Right lung (tissue), 5 donors: ENCODE data around the gene TRERF1. TPM values are rescaled to one million over a fixed set of nuclear protein-coding genes. Genes with fewer than 3 reads are reported as not detected.
A peak's percentile ranks its signal among the peaks of the same experiment; 100 is the strongest.
"Not testable (repeated sequence)": the region's sequence is repeated elsewhere in the genome, so short reads cannot be mapped to it uniquely, and the experiment has no call there.

Experiments used
- DNase-seq, 2 donors: peaks; one replicate each; pipeline ENCODE4 v3.0.0-alpha.2; 2013
- polyA plus RNA-seq, 5 donors: library from polyadenylated mRNA; unstranded; fragments of 120-200 nt; gene quantifications; one replicate each; pipeline versions ENCODE4 v1.2.1 to v1.2.3, GENCODE V29; 2013; ENCODE audit warnings: inconsistent platforms in 1 of 5, low replicate concordance in 1 of 5; ENCODE audit not compliant: insufficient read length in 5 of 5, insufficient read depth in 1 of 5

The TRERF1 gene
- polyA plus RNA-seq, 5 donors: 19.2 to 21.0 (median 19.9) TPM

- DNase-seq: no peak
These were observed 226.7 kb downstream of the TRERF1 start for GRCh38 chr6:42225029-42225339.

DNA sequence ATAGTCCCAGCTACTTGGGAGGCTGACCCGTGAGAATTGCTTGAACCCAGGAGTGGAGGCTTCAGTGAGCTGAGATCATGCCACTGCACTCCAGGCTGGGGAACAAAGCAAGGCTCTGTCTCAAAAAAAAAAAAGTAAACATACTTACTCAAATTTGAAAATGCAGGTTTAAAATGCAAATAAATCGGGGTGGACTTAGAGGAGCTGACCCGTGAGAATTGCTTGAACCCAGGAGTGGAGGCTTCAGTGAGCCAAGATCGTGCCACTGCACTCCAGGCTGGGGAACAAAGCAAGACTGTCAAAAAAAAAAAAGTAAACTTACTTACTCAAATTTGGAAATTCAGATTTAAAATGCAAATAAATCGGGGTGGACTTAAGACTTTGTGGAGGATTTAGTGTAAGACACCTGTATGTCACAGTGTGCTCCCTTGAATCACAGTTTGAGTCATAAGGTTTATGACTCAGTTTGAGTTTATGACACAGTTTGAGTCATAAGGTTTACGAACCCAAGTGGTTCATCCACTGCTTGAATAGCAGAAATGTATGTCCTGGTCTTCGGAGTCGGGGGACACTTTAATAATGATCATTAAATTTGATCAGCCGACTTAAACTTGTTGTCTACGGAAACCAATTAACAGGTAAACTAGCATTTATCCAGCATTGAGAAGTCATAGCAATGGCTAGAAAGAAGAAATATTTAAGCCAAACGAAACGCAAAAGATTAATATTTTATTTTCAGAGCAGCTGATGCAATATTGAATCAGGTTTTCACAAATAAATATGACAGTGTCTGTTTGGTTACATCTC is 227.3 kb downstream of the TRERF1 start:
- DNase-seq: no peak

GRCh38 chr6:42222448-42222847 is 229.3 kb downstream of the TRERF1 start:
- no peak for DNase-seq

DNA sequence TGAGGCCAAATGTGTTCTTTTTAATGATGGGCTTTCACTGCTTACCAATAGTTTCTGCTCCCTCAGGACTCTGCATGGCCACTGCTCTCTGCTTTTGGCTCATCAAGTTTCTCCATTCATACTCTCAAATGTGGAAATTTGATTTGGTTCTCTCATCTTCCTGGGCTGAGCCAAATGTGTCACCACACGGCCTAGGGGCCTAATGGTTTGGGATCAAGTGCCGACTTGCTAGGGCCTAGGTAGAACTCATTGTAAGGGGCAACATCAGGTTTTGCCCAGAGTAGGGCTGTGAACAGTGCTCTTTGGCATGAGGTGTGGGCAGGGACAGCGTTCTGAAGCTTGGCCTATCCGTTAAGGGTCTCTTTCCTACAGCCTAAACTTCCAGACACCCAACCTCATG is 230.2 kb downstream of the TRERF1 start:
- no peak for DNase-seq

GRCh38 chr6:42220807-42221206 is 230.9 kb downstream of the TRERF1 start:
- DNase-seq: no peak

GRCh38 chr6:42217519-42218367 is 234.0 kb downstream of the TRERF1 start, which contains the start of gene MRPS10:
MRPS10 (minus strand) TSS chr6:42217861; CDS start chr6:42217849, 12 bp downstream.
- DNase-seq: peak; percentile 87 to 89

GRCh38 chr6:42217157-42217518 is 234.6 kb downstream of the TRERF1 start:
- DNase-seq: no peak

DNA sequence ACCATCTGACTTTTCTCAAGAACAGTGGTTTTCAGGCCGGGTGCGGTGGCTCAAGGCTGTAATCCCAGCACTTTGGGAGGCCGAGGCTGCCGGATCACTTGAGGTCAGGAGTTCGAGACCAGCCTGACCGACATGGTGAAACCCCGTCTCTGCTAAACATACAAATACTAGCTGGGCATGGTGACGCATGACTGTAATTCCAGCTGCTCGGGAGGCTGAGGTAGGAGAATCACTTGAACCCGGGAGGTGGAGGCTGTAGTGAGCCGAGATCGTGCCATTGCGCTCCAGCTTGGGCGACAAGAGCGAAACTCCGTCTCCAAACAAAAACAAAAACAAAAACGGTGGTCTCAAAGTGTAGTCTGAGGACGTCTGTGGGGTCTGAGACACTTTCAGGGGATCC is 235.2 kb downstream of the TRERF1 start:
- not testable (repeated sequence) for DNase-seq

GRCh38 chr6:42212442-42212841 is 239.3 kb downstream of the TRERF1 start:
- no peak for DNase-seq

DNA sequence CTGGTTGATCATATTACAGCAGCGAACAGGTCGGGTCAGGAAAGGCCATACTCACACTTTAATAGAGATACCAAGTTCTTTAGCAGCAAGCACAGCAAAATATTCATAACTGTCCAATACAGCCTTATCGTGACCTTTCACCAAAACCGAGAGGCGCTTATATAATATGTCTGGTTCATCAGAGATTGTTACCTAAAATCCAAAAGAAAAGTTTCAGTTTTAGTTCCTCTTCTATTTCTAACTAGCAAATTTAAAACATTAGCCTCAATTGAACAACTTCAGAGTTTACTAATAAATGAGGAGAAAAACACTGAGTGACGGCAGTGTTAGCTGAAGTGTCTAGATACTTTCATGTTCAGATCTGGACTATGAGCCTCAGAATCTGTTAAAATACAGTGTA is 240.0 kb downstream of the TRERF1 start:
- no peak for DNase-seq

DNA sequence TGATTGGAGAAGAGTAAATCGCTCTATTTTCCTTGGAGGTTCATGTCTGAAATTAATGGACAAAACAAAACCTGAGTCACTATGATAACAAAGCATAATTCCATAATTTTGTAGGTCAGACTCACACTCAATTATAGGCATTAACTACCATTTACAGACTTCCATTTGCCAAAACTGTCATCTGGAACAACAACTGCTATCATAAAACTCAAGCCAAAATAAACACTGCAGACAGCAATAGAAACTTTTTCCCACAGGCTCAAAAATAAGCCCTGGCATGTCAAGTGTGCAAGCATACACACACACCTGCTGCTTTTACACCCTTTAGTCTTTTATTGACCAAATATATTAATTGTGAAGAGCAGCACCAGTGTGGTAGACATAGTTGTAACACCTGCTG is 241.2 kb downstream of the TRERF1 start:
- no peak for DNase-seq

DNA sequence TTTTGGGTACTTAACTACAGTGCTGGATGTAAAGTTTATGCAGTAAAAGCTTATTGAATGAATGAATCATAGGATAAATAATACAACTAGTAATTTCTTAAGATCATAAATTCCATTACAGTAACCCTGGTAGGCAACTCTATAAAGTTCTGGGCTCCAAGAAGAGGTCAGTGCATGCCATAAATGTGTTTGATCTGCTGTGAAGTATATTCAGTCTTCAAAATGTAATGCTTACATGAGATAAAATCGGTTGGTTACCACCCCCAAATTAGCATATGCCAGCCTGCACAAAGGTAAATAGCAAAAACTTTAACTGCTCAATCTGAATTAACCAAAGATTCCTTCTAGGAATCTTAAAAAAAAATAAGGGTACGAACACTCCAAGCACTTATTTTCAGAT is 244.2 kb downstream of the TRERF1 start:
- not testable (repeated sequence) for DNase-seq

GRCh38 chr6:42204768-42205282 is 246.9 kb downstream of the TRERF1 start:
- DNase-seq: no peak

DNA sequence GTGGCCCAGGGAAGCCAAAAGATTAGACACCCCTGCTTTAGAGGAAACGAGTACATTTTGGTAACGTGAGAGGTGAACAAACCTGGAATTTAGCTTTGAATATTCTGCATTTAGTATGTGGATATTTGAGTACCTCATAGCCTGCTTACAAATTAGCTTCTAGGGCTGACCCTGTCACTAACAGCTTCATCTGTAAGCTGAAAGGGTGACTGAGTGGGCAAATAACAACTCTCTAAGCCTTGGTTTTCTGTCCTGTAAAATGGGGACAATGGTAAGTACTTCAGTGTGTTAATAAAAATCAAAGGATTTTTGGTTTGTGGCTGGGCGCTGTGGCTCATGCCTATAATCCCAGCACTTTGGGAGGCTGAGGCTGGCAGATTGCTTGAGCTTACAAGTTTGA is 248.5 kb downstream of the TRERF1 start:
- no peak for DNase-seq

DNA sequence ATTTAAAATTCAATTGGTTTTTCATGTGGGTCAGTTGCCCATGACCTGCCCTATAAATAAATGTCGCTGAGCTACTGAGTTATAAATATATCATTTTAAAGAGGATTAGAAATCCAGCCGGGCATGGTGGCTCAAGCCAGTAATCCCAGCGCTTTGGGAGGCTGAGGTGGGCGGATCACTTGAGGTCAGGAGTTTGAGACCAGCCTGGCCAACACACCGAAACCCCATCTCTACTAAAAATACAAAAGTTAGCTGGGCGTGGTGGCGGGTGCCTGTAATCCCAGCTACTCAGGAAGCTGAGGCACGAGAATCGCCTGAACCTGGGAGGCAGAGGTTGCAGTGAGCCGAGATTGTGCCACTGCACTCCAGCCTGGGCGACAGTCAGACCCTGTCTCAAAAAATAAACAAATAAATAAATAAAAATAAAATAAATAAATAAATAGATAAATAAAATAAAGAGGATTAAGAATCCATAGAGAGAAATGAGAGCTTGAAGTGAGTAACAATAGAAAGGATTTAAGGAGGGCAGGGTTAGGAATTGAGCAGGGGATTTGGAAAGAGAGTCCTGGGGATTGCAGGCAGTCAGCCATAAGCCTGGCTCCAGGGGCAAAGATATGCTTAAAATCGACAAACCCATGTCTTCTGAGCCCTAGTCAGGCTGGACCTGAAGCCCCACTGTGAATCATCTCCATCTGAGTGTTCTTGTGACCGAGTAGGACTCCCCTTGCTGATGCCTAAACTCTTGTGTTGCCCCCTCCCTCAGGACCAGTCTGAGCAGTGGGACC is 249.4 kb downstream of the TRERF1 start:
- not testable (repeated sequence) for DNase-seq

GRCh38 chr6:42201382-42201781 is 250.3 kb downstream of the TRERF1 start:
- no peak for DNase-seq

GRCh38 chr6:42200035-42200434 is 251.7 kb downstream of the TRERF1 start:
- no peak for DNase-seq

DNA sequence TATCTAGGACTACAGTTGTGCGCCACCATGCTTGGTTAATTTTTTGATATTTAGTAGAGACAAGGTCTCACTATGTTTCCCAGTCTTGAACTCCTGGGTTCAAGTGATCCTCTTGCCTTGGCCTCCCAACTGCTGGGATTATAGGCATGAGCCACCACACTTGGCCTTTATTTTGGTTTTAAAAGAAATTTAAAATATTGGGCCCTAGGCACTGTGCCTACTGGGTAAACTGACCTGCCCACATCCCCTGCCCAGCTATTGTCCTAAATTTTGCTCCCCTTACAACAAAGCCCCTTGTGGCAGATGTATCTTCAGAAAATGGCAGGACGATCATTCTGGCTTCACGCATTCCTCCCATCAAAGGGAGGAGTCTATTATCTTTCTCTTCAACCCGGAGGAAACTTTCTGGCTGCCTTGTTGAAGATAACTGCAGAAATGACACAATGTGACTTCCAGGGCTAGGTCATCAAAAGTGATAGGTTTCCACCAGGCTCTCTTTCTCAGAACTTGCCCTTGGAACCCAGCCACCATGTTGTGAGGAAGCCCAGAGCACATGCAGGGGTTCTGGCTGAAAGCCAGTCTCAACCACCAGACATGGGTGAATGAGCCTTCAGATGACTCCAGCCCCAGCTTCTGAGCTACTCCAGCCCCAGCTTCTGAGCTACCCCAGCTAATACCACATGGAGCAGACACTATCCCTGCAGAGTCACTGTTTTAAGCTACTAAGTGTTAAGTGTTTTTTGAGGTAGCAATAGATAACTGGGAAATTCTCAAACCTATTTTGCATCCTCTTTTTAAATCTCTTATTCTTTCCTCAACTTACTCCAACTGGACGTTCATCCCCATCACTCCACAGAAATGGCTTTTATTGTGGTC is 252.4 kb downstream of the TRERF1 start:
- no peak for DNase-seq

GRCh38 chr6:42197555-42198362 is 254.0 kb downstream of the TRERF1 start:
- DNase-seq: no peak

GRCh38 chr6:42195415-42195814 is 256.3 kb downstream of the TRERF1 start:
- no peak for DNase-seq
